HG03442 (cell line): Measurements from ENCODE around the gene YEATS4.

Experiments
- ATAC-seq: cut with Tn5 transposase; IDR thresholded peaks from one replicate; pipeline ENCODE4 v1.9.1; 2021; ENCODE audit warnings: mild to moderate bottlenecking, moderate library complexity; ENCODE audit not compliant: unreplicated experiment

The YEATS4 gene

DNA sequence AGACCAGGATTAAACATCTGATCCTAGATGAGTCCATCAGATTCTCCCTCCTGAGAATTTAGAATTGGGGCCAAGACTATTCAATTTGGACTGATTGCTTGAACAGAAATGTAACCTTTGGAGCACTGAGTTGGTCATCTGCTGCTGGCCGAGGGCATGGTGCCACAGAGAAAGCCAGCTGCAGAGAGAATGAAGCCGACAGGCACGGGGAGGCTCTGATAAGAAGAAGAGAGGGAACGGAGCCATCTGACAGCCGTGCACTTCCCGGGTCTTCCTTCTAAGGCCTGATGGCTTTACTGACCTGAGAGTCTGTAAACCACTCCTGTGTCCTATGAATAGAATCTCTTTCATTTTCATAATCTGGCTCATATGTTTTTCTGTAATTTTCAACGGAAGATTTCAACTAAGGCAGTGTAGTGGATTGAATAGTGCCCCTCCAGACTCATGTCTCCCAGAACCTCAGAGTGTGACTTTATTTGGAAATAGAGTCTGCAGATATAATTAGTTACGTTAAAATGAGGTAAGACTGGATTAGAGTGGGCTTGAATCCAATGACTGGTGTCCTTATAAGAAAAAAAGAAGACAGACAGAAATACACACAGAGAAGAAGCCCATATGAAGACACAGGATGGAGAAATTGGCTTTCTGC, 71.5 kb downstream of the YEATS4 start:
- no peak for ATAC-seq

DNA sequence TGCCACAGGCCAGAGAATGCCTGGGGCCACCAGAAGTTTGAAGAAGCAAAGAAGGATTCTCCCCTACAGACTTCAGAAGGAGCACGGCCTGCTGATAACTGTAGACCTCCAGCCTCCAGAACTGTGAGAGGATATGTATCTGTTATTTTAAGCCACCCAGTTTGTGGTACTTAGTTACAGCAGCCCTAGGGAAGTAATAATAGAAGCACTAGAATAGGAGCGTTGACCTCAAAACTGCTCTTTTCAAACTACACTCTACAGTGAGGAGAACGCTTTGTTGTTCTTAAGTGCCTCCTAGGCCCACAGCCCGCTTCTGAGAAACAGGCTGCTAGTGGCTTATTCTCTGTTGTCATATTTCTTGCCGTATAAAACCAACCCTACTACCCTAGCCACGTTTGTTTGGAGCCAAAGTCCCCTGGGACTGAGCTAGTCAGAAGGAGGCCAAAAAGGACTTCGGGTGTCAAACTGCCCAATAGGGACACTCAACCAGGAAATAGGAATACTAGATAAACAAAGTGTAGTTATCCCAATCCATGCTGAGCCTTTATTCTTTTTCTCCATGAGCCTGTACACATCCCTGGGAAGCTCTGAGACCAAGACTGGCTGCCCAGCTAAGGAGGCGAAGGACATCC, 72.2 kb downstream of the YEATS4 start:
- ATAC-seq, result no peak

DNA sequence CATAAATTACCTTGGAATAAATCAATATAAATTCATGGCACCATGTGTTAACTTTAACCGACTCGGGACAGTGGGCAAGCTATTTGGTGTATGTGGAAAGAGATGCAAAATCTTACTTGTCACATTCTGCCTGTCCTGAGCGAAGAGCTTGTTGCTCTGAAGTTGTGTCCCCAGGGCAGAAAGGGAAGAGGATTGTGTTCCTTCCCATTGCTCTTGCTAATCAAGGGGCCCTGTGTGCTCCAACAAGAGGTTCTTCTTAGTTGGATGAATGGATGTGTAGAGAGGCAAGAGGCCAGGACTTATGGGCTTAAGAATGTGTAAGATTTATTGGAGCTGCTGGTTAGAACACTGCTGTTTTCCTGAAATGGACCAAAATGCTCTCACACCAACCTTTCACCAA, 74.1 kb downstream of the YEATS4 start:
- ATAC-seq, result no peak

DNA sequence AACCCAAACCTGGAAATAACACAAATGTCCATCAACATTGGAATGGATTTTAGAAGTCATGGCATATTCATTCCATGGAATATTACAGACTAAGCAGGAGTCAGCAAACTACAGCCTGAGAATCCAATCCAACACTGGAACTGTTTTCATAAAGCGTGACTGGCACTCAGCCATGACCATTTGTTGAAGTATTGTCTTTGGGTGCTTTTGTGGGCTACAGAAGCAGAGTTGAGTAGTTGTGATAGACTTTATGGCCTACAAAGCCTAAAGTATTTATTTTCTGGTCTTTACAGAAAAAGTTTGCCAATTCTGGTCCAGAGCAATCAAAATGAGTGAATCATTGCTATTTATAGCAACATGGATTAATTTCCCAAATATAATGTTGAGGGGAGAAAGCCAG, 76.1 kb downstream of the YEATS4 start:
- ATAC-seq, result no peak

DNA sequence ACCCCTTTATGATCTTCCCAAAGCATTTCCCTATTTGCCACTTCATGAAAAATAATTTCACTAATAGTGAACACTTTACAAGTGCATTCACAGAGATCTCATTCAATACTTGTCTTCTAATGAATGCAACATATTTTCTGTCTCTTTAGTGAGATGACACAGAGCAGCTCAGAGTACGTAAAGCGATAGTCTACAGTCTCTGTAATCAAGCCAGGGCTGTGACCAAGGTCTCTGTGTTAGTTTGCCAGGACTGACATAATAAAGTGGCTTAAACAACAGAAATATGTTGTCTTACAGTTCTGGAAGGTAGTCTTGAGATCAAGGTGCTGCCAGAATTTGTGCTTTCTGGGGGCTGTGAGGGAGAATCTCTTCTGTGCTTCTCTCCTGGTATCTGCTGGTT, 77.5 kb downstream of the YEATS4 start:
- ATAC-seq, result no peak

DNA sequence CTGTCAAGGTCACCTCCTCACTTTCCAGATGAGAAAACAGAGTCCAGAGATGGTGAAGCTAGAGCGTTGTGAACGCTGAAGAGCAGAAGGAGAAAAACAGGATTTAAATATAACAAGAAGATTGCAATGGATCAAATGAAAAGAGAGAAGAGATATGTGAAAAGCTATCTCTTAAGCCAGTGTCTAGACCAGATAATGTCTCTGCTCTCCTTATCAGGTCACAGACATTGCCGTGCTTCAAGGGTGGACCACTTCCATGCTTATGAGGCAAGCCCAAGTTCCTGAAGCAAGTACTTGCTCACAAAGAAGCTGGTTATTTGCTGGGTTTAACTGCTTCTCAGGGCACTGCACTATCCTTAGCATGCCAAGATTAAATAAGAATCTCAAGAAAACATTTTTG, 79.0 kb downstream of the YEATS4 start:
- no peak for ATAC-seq

DNA sequence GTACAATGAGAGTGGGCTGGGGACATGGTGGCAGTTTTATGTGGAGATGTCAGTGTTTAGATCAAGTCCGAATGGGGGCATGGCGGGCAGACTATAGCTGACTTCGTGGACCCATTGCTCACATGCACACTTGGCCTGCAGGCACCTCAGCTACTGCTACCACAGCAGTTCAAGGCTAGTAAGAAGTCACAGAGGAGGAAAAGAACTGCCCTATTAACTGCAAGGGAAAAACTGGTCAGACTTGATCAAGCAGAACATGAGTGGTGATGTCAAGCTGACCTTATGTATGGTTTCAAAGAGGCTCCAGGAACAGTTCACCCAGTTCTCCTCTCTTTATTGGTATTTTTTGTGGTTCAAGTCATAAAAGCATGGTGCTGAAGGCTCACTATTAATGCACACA, 80.5 kb downstream of the YEATS4 start:
- no peak for ATAC-seq
